Gastroesophageal sphincter (tissue), 4 donors: ENCODE data around the gene B4GALNT3. TPM values are rescaled to one million over a fixed set of nuclear protein-coding genes. Genes with fewer than 3 reads are reported as not detected.

Experiments used
- ATAC-seq: fragments of 150-250 bp; one replicate; pipeline ENCODE4 v1.9.1; 2016; ENCODE audit warnings: mild to moderate bottlenecking, moderate library complexity
- H3K27ac ChIP-seq, 4 donors: fragments of 200-600 bp; sonication (generic) in 3 of 4; 1 replicate in 3 of 4; 2 replicates in 1 of 4; pipeline ENCODE4 v1.5.1; 2016 to 2019
- H3K27me3 ChIP-seq: fragments of 200-600 bp; sonication (generic); one replicate; pipeline ENCODE4 v1.5.1; 2019
- H3K36me3 ChIP-seq, 2 donors: fragments of 200-600 bp; sonication (generic); one replicate each; pipeline ENCODE4 v1.5.1; 2019; ENCODE audit warnings: control low read depth in 1 of 2
- H3K4me1 ChIP-seq, 3 donors: fragments of 200-600 bp; sonication (generic); 1 replicate in 2 of 3; 2 replicates in 1 of 3; pipeline ENCODE4 v1.5.1; 2016 to 2019; ENCODE audit warnings: control low read depth in 2 of 3
- H3K4me3 ChIP-seq, 2 donors: fragments of 200-600 bp; sonication (generic); one replicate each; pipeline ENCODE4 v1.5.1; 2019; ENCODE audit warnings: mild to moderate bottlenecking in 1 of 2, moderate library complexity in 1 of 2
- H3K9me3 ChIP-seq, 3 donors: fragments of 200-600 bp; sonication (generic); one replicate each; pipeline ENCODE4 v1.5.1; 2017 to 2019; ENCODE audit warnings: control low read depth in 2 of 3
- EP300 ChIP-seq: sonication (generic); formaldehyde crosslinking; IDR thresholded peaks from one replicate; pipeline ENCODE4 v1.6.1; 2017; ENCODE audit warnings: antibody characterized with exemption, mild to moderate bottlenecking
- POLR2A ChIP-seq, 2 donors: fragments of 450-650 bp; IDR thresholded peaks; one replicate each; pipeline ENCODE4 v1.6.1; 2017; ENCODE audit warnings: antibody characterized with exemption in 2 of 2, mild to moderate bottlenecking in 2 of 2, moderate library complexity in 1 of 2
- POLR2AphosphoS5 ChIP-seq: sonication (generic); formaldehyde crosslinking; IDR thresholded peaks from one replicate; pipeline ENCODE4 v1.6.1; 2017; ENCODE audit warnings: antibody characterized with exemption
- WGBS, 2 donors: methylation state at CpG; one replicate each; pipeline ENCODE4 v1.1.5; 2018; ENCODE audit warnings: low coverage in 1 of 2; 5-methylcytosine and 5-hydroxymethylcytosine counted together
- total RNA-seq, 4 donors: library from RNA; depleted of rRNA; stranded (reverse); fragments of >200 nt; gene quantifications; one replicate each; pipeline ENCODE4 v1.1.0, GENCODE V29; 2016
- TF ChIP-seq, protein P1 (sequence below), 4 experiments: fragments of 200-600 bp in 2 of 4; fragments of 450-650 bp in 2 of 4; sonication (generic) in 1 of 4; IDR thresholded peaks; one replicate each; pipeline ENCODE4 v1.5.1; 2017 to 2019; ENCODE audit warnings: antibody characterized with exemption in 4 of 4, mild to moderate bottlenecking in 2 of 4, moderate library complexity in 2 of 4

B4GALNT3 gene
- total RNA-seq, 4 donors from 2014 or later = 0.54 to 1.6 (median 1.4) TPM; not detected in 1

- 13 to 93% methylated on average over 1 to 5 of the region's 5 CpGs for WGBS, 2 donors
- no peak overlapping the region for H3K4me3 ChIP-seq
These were observed 13.5 kb downstream of the B4GALNT3 start for GRCh38 chr12:473198-473597.

GRCh38 chr12:473863-474577 lies 14.3 kb downstream of the B4GALNT3 start:
- Histone ChIP-seq H3K27me3 (peaks cover 53% of the 10 kb centered on the region), H3K36me3 (no peaks in the 10 kb centered on the region), H3K9me3 (no peaks in the 10 kb centered on the region), H3K4me3 (no peak overlapping the region), H3K27ac (no peak overlapping the region), H3K4me1 (no peaks in the 10 kb centered on the region)
- no peak for ATAC-seq
- WGBS, 2 donors = 52 to 58% methylated on average over 6 to 8 of the region's 9 CpGs
- no peak for TF ChIP-seq POLR2AphosphoS5
- no peak for TF ChIP-seq EP300
- TF ChIP-seq, protein P1, sequence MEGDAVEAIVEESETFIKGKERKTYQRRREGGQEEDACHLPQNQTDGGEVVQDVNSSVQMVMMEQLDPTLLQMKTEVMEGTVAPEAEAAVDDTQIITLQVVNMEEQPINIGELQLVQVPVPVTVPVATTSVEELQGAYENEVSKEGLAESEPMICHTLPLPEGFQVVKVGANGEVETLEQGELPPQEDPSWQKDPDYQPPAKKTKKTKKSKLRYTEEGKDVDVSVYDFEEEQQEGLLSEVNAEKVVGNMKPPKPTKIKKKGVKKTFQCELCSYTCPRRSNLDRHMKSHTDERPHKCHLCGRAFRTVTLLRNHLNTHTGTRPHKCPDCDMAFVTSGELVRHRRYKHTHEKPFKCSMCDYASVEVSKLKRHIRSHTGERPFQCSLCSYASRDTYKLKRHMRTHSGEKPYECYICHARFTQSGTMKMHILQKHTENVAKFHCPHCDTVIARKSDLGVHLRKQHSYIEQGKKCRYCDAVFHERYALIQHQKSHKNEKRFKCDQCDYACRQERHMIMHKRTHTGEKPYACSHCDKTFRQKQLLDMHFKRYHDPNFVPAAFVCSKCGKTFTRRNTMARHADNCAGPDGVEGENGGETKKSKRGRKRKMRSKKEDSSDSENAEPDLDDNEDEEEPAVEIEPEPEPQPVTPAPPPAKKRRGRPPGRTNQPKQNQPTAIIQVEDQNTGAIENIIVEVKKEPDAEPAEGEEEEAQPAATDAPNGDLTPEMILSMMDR (IDR thresholded peaks at IDR 0.05) = no peak
- no peak for TF ChIP-seq POLR2A (IDR thresholded peaks at IDR 0.05)

More at GRCh38 chr12:473198-473597, 13.5 kb downstream of the B4GALNT3 start:
- Histone ChIP-seq H3K27me3 (peaks cover 53% of the 10 kb centered on the region), H3K4me1 (no peaks in the 10 kb centered on the region), H3K36me3 (no peaks in the 10 kb centered on the region), H3K9me3 (no peaks in the 10 kb centered on the region), H3K27ac (no peak overlapping the region)
- no peak for ATAC-seq
- TF ChIP-seq, protein P1 (IDR thresholded peaks at IDR 0.05) = no peak
- TF ChIP-seq POLR2A (IDR thresholded peaks at IDR 0.05) (no peak), EP300 (no peak), POLR2AphosphoS5 (no peak)

- Histone ChIP-seq H3K4me1 (no peaks in the 10 kb centered on the region), H3K36me3 (no peaks in the 10 kb centered on the region), H3K4me3 (no peak overlapping the region), H3K9me3 (no peaks in the 10 kb centered on the region), H3K27ac (no peak overlapping the region), H3K27me3 (peaks cover 49% of the 10 kb centered on the region)
- no peak for ATAC-seq
- WGBS, 2 donors = 31 to 44% methylated on average over 5 of the region's 5 CpGs
- TF ChIP-seq, protein P1 (IDR thresholded peaks at IDR 0.05) = no peak
- TF ChIP-seq POLR2A (IDR thresholded peaks at IDR 0.05) (no peak), POLR2AphosphoS5 (no peak), EP300 (no peak)
These were observed 15.5 kb downstream of the B4GALNT3 start for GRCh38 chr12:475286-475685.

GRCh38 chr12:479161-479560 lies 19.4 kb downstream of the B4GALNT3 start:
- no peak for ATAC-seq
- H3K4me3 ChIP-seq = no peak overlapping the region
- H3K36me3 ChIP-seq = no peaks in the 10 kb centered on the region
- TF ChIP-seq POLR2AphosphoS5 (no peak), POLR2A (IDR thresholded peaks at IDR 0.05) (no peak), EP300 (no peak)
- TF ChIP-seq, protein P1 (IDR thresholded peaks at IDR 0.05) = no peak
- peaks cover 28% of the 10 kb centered on the region for H3K27me3 ChIP-seq
- peaks cover 0 to 15% (median 6%) of the 10 kb centered on the region in 3 donors for H3K4me1 ChIP-seq
- no peaks in the 10 kb centered on the region for H3K9me3 ChIP-seq
- no peak overlapping the region for H3K27ac ChIP-seq
- no CpG with 5 or more reads among the region's 4 CpGs for WGBS, 2 donors
